GM18907 (cell line): ENCODE results near the gene PRXL2B.
"Not testable (repeated sequence)": the region's sequence is repeated elsewhere in the genome, so short reads cannot be mapped to it uniquely, and the experiment has no call there.

Experiments
- ATAC-seq: cut with Tn5 transposase; IDR thresholded peaks from one replicate; pipeline ENCODE4 v1.9.1; 2021; ENCODE audit warnings: mild to moderate bottlenecking, moderate library complexity; ENCODE audit not compliant: unreplicated experiment

PRXL2B gene

DNA sequence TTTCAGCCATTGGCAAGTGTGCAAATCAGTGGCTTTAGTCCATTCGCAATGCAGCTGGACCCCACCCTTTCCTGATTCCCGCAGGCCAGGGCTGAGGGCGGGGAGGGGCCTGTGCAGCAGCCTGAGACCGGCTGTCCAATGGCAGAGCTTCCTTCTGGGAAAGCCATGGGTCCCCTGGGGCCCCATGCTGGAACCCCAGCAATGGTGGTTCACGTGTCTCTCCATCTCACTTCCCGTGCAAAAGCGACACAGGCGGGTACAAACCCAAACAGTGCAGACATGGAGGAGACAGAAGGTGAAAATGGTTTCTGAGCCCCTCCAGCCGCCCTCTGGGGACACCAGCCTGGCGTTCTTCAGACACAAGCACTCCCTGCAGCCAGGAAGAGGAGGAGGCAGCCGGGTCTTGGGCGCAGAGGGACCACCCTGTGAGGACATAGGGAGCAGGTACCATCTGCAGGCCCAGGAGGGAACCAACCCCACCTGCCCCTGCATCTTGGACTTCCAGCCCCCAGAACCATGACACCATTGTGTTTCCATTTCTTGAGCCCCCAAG, 36.2 kb upstream of the PRXL2B start:
- ATAC-seq = not testable (repeated sequence)

GRCh38 chr1:2551544-2551943, 35.0 kb upstream of the PRXL2B start:
- ATAC-seq = not testable (repeated sequence)

- no peak for ATAC-seq
These were observed 34.4 kb upstream of the PRXL2B start for GRCh38 chr1:2552189-2552588.

GRCh38 chr1:2553076-2553475, 33.5 kb upstream of the PRXL2B start:
- ATAC-seq = not testable (repeated sequence)

GRCh38 chr1:2553871-2554620, 32.5 kb upstream of the PRXL2B start:
- ATAC-seq = no peak

DNA sequence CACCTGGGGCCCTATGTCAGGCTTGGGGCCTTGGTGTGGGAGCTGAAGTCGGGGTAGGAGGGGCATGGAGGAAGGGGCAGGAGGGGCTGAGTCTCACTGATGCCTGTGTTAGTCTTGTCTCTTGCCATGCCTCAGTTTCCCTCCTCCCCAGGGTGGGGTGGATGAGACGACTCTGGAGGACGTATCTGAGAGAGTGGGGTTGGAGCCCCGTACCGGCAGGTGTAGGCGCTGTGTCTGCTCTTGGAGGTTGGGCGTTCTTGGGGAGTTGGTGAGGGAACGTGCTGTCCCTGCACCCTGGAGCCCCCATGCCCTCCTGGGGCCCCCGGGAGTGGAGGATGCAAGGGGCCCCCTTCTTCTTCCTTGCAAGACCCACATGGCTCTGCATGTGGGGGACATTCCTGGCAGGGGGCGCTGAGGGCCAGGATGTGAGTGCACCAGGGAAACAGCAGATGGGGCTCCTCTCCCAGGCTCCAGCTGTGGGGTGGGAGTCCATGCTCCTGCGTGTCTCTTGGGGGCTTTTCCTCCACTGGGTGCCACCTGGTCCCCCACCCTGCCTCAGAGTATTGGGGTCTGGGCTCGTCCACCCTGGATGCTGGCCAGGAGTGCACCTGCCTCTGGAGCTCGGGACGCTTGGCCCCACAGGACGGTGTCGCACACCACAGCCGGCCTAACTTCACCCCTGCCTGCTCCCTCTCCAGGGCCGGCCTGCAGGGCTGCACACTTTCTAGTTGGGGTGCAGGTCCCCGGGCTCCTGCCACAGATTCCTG, 31.8 kb upstream of the PRXL2B start:
- ATAC-seq = no peak

- peak; percentile 37 for ATAC-seq
These were observed 30.8 kb upstream of the PRXL2B start for GRCh38 chr1:2555634-2556276.

- peak; percentile 33 for ATAC-seq
These were observed 30.3 kb upstream of the PRXL2B start, which contains the start of gene TNFRSF14 for GRCh38 chr1:2556277-2556677. Gene TNFRSF14, plus strand, starts transcription at chr1:2556371. Its CDS starts 294 bp downstream, at chr1:2556665.

- peak; percentile 25 for ATAC-seq
These were observed 29.7 kb upstream of the PRXL2B start for GRCh38 chr1:2556678-2557481.

DNA sequence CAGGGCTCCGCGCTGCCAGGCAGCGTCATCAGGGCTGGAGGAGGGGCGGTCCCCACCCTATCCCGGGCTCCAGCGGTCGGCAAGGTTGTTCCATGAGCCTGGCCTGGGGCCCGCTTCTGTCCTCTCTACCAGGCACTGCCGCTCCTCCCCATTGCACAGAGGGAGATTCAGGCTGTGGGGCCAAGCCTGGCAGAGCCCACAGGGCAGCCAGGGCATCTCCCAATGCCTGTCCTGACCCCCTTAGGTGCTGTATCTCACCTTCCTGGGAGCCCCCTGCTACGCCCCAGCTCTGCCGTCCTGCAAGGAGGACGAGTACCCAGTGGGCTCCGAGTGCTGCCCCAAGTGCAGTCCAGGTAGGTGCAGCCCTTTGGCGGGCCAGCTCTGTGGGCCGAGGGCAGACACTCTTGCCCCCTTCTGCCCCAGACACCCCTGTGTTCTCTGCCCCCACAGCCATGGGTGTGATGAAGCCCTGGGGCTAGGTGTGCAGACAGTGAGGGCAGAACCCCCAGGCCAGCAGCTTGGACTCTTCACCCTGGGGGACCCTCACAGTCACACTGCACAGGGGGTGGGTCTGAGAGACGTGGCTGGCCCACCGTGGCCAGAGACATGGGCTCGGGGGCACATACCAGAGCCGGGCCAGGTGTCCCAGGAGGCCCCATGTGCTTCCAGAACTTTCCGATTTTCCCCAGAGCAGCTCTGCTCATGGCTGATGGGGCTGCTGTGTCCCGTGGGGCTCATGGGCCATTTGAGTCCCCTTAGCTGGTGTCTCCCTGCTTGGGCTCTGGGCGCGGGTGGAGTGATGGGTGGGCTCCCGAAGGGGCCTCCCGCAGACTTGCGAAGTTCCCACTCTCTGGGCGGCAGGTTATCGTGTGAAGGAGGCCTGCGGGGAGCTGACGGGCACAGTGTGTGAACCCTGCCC, 28.8 kb upstream of the PRXL2B start:
- no peak for ATAC-seq

- ATAC-seq = no peak
These were observed 28.2 kb upstream of the PRXL2B start for GRCh38 chr1:2558420-2558819.

- no peak for ATAC-seq
These were observed 27.7 kb upstream of the PRXL2B start for GRCh38 chr1:2558861-2559260.

DNA sequence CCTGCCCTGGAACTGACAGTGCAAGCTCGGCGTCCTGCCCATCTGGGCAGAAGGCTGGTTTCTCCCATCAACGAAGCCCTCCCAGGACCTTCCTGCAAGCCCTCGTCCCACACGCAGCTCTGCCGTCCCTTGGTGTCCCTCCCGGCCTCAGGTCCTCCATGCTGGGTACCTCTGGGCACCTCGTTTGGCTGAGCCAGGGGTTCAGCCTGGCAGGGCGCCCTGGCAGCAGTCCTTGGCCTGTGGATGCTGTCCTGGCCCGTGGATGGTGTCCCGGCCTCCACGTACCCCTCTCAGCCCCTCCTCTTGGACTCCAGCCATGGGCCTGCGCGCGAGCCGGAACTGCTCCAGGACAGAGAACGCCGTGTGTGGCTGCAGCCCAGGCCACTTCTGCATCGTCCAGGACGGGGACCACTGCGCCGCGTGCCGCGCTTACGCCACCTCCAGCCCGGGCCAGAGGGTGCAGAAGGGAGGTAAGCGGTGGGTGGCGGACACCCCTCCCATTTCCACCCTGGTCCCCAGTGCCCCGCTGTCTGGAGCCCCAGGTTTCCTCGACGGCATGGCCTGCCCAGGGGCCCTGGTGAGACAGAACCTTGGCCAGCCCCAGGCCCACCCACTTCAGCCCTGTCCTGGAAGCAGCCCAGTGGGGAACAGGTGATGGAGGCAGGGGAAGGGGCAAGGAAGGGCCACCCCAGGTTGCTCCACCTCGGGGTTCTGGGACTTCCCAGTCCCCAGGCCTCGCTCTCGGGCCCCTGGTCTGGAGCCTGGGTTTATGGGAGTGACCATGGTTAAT, 26.9 kb upstream of the PRXL2B start:
- ATAC-seq = no peak

DNA sequence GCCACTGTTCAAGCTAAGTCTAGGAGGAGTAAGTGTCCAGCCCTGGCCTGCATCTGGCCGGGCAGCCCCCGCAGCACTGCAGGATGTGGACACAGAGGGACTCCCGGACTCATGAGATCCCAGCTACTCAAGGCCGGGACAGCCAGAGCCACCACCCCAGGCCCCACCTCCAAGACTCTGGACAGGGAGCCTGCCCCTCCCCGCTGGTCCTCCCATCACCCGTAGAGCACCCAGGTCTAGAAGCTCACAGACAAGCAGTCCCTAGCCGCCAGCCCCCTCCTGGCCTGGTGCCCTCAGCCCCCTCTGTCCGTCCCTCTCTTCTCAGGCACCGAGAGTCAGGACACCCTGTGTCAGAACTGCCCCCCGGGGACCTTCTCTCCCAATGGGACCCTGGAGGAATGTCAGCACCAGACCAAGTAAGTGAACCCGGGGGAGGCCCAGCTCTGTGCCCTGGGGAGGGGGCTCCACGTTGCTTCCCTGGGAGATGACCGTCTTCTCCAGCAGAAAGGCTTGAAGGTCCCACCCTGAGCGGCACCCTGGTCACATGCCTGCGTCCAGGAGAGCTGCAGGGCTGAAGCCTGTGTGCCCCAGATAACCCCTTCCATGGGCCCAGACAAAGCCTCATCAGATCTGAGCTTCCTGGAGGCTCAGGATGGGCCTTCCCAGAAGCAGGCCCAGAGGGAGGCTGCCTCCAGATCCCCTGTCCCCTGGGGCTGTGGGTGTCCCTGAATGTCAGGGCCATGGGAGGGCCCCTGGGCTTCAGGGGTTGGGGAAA, 26.1 kb upstream of the PRXL2B start:
- no peak for ATAC-seq

- no peak for ATAC-seq
These were observed 25.1 kb upstream of the PRXL2B start for GRCh38 chr1:2561446-2561845.

DNA sequence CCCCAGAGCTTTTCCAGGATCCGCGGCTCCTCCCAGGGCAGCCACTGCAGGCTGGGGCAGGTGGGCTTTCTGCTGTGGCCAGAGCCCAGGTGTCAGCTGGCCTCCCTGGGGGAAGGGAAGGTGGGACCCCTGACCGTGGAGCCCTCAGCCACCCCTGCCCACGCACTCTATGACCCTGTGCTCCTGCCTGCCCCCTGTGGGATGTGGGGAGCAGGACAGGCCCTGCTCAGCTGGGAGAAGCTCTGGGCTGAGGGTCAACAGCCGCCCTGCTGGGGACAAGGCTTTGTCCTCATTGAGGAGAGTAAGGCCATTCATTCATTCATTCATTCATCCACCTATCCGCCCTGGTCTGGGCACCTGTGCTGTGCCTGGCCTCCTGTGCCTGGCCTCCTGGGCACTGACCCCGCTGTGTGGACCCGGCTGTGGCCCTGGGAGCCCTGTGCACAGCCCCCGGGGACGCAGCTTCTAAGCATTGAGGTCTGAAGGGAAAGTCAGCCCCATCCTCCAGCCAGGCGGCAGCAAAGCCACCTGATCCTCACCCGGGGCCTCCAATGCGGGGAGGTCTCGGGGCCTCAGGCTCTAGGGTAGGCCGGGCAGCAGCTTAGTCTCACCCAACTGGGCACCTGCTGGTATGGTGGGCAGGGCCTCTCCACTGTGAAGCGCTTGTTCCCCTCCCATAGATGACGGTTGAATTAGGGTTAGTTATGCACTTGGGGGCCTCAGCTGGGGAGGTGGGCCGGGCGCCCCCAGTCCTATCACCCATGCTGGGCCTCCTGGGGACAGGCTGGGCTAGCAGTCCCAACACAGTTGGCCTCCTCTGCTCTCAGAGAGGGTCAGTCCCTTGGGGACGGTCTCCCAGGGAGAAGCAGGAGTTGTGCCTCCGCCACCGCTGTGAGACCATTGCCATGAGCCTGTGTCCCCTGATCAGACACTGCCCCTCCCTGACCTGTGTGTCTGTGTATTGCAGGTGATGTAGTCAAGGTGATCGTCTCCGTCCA, 24.4 kb upstream of the PRXL2B start:
- no peak for ATAC-seq

DNA sequence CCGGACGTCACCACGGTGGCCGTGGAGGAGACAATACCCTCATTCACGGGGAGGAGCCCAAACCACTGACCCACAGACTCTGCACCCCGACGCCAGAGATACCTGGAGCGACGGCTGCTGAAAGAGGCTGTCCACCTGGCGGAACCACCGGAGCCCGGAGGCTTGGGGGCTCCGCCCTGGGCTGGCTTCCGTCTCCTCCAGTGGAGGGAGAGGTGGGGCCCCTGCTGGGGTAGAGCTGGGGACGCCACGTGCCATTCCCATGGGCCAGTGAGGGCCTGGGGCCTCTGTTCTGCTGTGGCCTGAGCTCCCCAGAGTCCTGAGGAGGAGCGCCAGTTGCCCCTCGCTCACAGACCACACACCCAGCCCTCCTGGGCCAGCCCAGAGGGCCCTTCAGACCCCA, 23.4 kb upstream of the PRXL2B start:
- ATAC-seq = no peak
